Gastrocnemius medialis (tissue), 4 donors: Measurements from ENCODE around the gene CYP1A2. TPM values are rescaled to one million over a fixed set of nuclear protein-coding genes. Genes with fewer than 3 reads are reported as not detected.
A peak's percentile ranks its signal among the peaks of the same experiment; 100 is the strongest.

Experiments
- ATAC-seq, 2 donors: fragments of 150-250 bp; one replicate each; pipeline ENCODE4 v1.9.1; 2016
- DNase-seq, 2 donors: peaks; one replicate each; pipeline ENCODE4 v3.0.0-alpha.2; 2019
- H3K27ac ChIP-seq, 4 donors: fragments of 200-600 bp; sonication (generic); 1 replicate in 1 of 4; 2 replicates in 3 of 4; pipeline ENCODE4 v1.5.1; 2016 to 2018; ENCODE audit warnings: mild to moderate bottlenecking in 2 of 4, moderate library complexity in 1 of 4
- H3K27me3 ChIP-seq, 3 donors: fragments of 200-600 bp; sonication (generic) in 2 of 3; 1 replicate in 1 of 3; 2 replicates in 2 of 3; pipeline versions ENCODE4 v1.5.1 to v1.6.0; 2016 to 2019; ENCODE audit warnings: mild to moderate bottlenecking in 1 of 3, moderate library complexity in 1 of 3
- H3K36me3 ChIP-seq, 2 donors: fragments of 200-600 bp; sonication (generic) in 1 of 2; one replicate each; pipeline ENCODE4 v1.5.1; 2017 to 2018
- H3K4me1 ChIP-seq, 2 donors: fragments of 200-600 bp; sonication (generic) in 1 of 2; one replicate each; pipeline ENCODE4 v1.5.1; 2016 to 2017; ENCODE audit warnings: mild to moderate bottlenecking in 2 of 2
- H3K4me3 ChIP-seq, 4 donors: fragments of 200-600 bp; sonication (generic) in 3 of 4; 1 replicate in 1 of 4; 2 replicates in 3 of 4; pipeline ENCODE4 v1.5.1; 2016 to 2019; ENCODE audit warnings: mild to moderate bottlenecking in 2 of 4
- H3K9me3 ChIP-seq, 3 donors: fragments of 200-600 bp; sonication (generic) in 2 of 3; 1 replicate in 1 of 3; 2 replicates in 2 of 3; pipeline ENCODE4 v1.5.1; 2016 to 2019
- CTCF ChIP-seq, 5 experiments: fragments of 450-650 bp in 3 of 5; fragments of 200-600 bp in 2 of 5; sonication (generic) in 2 of 5; IDR thresholded peaks in 4 of 5; conservative IDR thresholded peaks in 1 of 5; 1 replicate in 4 of 5; 2 replicates in 1 of 5; pipeline ENCODE4 v1.5.1; 2016 to 2019; ENCODE audit warnings: antibody characterized with exemption in 5 of 5, mild to moderate bottlenecking in 3 of 5, moderate library complexity in 3 of 5
- POLR2A ChIP-seq, 2 donors: fragments of 450-650 bp; IDR thresholded peaks; one replicate each; pipeline ENCODE4 v1.6.1; 2017; ENCODE audit warnings: antibody characterized with exemption in 2 of 2, mild to moderate bottlenecking in 2 of 2, moderate library complexity in 2 of 2
- in situ Hi-C, 4 donors: fragments of 200-750 bp; cut with MboI; loops; one replicate each; pipeline versions ENCODE4 v1.15.0 to v1.8.0; 2017; ENCODE audit warnings: low sequenced_read_pairs in 4 of 4
- intact Hi-C: fragments of 100-400 bp; cut with DNase I; formaldehyde crosslinking; loops from one replicate; pipeline ENCODE4 v1.15.1; 2023; ENCODE audit warnings: low total_unique reads
- total RNA-seq, 4 donors: library from RNA; depleted of rRNA; stranded (reverse); fragments of >200 nt; gene quantifications; one replicate each; pipeline versions ENCODE4 v1.1.0 to v1.2.3, GENCODE V29; 2016

The CYP1A2 gene
- total RNA-seq, 4 donors from 2014 or later, result not detected

GRCh38 chr15:74790080-74790916 lies 41.7 kb downstream of the CYP1A2 start:
- Histone ChIP-seq H3K36me3 (no peaks in the 10 kb centered on the region), H3K27ac (peak overlapping the region; percentile 56 to 81 (median 57)), H3K4me1 (peaks cover 54 to 64% of the 10 kb centered on the region in 2 donors), H3K9me3 (no peaks in the 10 kb centered on the region), H3K4me3 (no peak overlapping the region), H3K27me3 (no peaks in the 10 kb centered on the region)
- in situ Hi-C loops (no loop called here), intact Hi-C loops (no loop called here)
- DNase-seq (no peak), ATAC-seq (no peak)
- no peak for TF ChIP-seq POLR2A (IDR thresholded peaks at IDR 0.05)
- no peak for TF ChIP-seq CTCF (IDR thresholded peaks at IDR 0.05 in 4 of 5, conservative IDR thresholded peaks at IDR 0.05 in 1 of 5)

GRCh38 chr15:74791007-74791406 lies 42.4 kb downstream of the CYP1A2 start:
- H3K36me3 ChIP-seq, result no peaks in the 10 kb centered on the region
- H3K27ac ChIP-seq, result peak overlapping the region in 2 of 4 donors; percentile 57
- H3K9me3 ChIP-seq, result no peaks in the 10 kb centered on the region
- intact Hi-C loops, result no loop called here
- no peak overlapping the region for H3K4me3 ChIP-seq
- ATAC-seq, result no peak
- in situ Hi-C loops, result no loop called here
- no peak for DNase-seq
- TF ChIP-seq POLR2A (IDR thresholded peaks at IDR 0.05), result no peak
- no peak for TF ChIP-seq CTCF (IDR thresholded peaks at IDR 0.05 in 4 of 5, conservative IDR thresholded peaks at IDR 0.05 in 1 of 5)
- H3K4me1 ChIP-seq, result peaks cover 47 to 56% of the 10 kb centered on the region in 2 donors
- no peaks in the 10 kb centered on the region for H3K27me3 ChIP-seq

GRCh38 chr15:74791667-74792066 lies 43.0 kb downstream of the CYP1A2 start:
- Histone ChIP-seq H3K4me1 (peaks cover 40 to 50% of the 10 kb centered on the region in 2 donors), H3K36me3 (no peaks in the 10 kb centered on the region)

GRCh38 chr15:74792227-74793016 lies 43.8 kb downstream of the CYP1A2 start:
- Histone ChIP-seq H3K27me3 (no peaks in the 10 kb centered on the region), H3K4me1 (peaks cover 32 to 42% of the 10 kb centered on the region in 2 donors), H3K36me3 (no peaks in the 10 kb centered on the region), H3K9me3 (no peaks in the 10 kb centered on the region), H3K27ac (no peak overlapping the region), H3K4me3 (no peak overlapping the region)
- DNase-seq (no peak), ATAC-seq (no peak)
- in situ Hi-C loops, result no loop called here
- intact Hi-C loops, result no loop called here
- no peak for TF ChIP-seq POLR2A (IDR thresholded peaks at IDR 0.05)
- TF ChIP-seq CTCF (IDR thresholded peaks at IDR 0.05 in 4 of 5, conservative IDR thresholded peaks at IDR 0.05 in 1 of 5), result no peak

More at GRCh38 chr15:74791667-74792066, 43.0 kb downstream of the CYP1A2 start:
- ATAC-seq, result no peak
- in situ Hi-C loops (no loop called here), intact Hi-C loops (no loop called here)
- no peaks in the 10 kb centered on the region for H3K27me3 ChIP-seq
- no peak overlapping the region for H3K4me3 ChIP-seq
- H3K9me3 ChIP-seq, result no peaks in the 10 kb centered on the region
- no peak overlapping the region for H3K27ac ChIP-seq
- DNase-seq, result no peak
- TF ChIP-seq CTCF (IDR thresholded peaks at IDR 0.05 in 4 of 5, conservative IDR thresholded peaks at IDR 0.05 in 1 of 5), result no peak
- no peak for TF ChIP-seq POLR2A (IDR thresholded peaks at IDR 0.05)
